Thoracic aorta (tissue), 2 donors: Measurements from ENCODE around the gene KANSL2. TPM values are rescaled to one million over a fixed set of nuclear protein-coding genes. Genes with fewer than 3 reads are reported as not detected.
"Not testable (repeated sequence)": the region's sequence is repeated elsewhere in the genome, so short reads cannot be mapped to it uniquely, and the experiment has no call there.

ENCODE experiments used
- ATAC-seq: fragments of 150-250 bp; one replicate; pipeline ENCODE4 v1.8.0; 2017; ENCODE audit warnings: low read depth; ENCODE audit not compliant: insufficient number of reproducible peaks, low FRiP score
- DNase-seq: peaks from one replicate; pipeline ENCODE4 v3.0.0-alpha.2; 2020; ENCODE audit warnings: low spot score
- H3K27ac ChIP-seq, 2 donors: fragments of 200-600 bp; sonication (generic); 1 replicate in 1 of 2; 2 replicates in 1 of 2; pipeline ENCODE4 v1.5.1; 2016; ENCODE audit warnings: mild to moderate bottlenecking in 2 of 2, moderate library complexity in 2 of 2
- H3K27me3 ChIP-seq: fragments of 200-600 bp; sonication (generic); replicated peaks from 2 replicates; pipeline ENCODE4 v1.6.0; 2016; ENCODE audit warnings: mild to moderate bottlenecking; ENCODE audit not compliant: insufficient read depth
- H3K36me3 ChIP-seq: fragments of 200-600 bp; sonication (generic); one replicate; pipeline ENCODE4 v1.5.1; 2016
- H3K4me1 ChIP-seq, 2 donors: fragments of 200-600 bp; sonication (generic); 1 replicate in 1 of 2; 2 replicates in 1 of 2; pipeline versions ENCODE4 v1.5.1 to v1.6.0; 2016; ENCODE audit warnings: low read depth in 2 of 2, mild to moderate bottlenecking in 1 of 2; ENCODE audit not compliant: control insufficient read depth in 1 of 2
- H3K4me3 ChIP-seq: fragments of 200-600 bp; sonication (generic); 2 replicates; pipeline ENCODE4 v1.5.1; 2016; ENCODE audit warnings: mild to moderate bottlenecking
- H3K9me3 ChIP-seq: fragments of 200-600 bp; sonication (generic); 2 replicates; pipeline ENCODE4 v1.5.1; 2016
- total RNA-seq, 2 donors: library from RNA; depleted of rRNA; stranded (reverse); fragments of >200 nt; gene quantifications; one replicate each; pipeline versions ENCODE4 v1.1.0 to v1.2.3, GENCODE V29; 2016
- TF ChIP-seq, protein P1 (sequence below): fragments of 200-600 bp; sonication (generic); IDR thresholded peaks from one replicate; pipeline ENCODE4 v1.5.1; 2019; ENCODE audit warnings: antibody characterized with exemption

KANSL2 gene
- total RNA-seq, 2 donors from 2014 or later: 31.3 to 36.0 TPM

DNA sequence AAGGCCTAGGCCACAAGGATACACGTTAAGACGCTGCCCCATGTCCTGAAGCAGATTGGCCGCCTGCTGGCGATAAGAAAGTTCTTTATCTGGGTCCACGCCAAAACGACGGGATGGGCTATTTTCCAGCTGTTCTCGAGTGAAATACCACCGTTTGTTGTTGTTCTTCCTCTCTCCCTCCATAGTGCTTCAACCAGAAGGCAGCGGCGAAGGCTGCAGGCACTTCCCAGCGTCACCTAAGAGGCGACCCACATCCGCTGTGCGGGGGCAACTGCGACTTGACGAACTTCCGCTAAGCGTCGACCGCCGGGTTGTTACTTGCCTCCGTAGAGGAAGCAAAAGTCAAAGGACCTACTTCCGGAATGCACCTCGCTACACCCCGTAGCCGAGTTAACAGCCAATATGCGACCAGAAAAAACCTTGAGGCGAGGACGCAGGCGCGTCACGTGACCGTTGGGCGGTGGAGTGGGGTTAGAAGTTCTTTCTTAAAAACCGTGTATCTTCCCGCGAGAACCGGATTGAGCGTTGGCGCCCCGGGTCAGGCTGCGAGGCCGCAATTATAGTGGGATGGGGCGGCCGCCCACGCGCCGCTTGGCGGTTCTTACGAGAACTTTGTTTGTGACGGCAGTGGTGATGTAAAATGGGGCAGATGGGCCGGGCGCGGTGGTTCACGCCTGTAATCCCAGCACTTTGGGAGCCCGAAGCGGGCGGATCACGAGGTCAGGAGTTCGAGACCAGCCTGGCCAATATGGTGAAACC lies 34.6 kb upstream of the KANSL2 start, which contains the start of gene CCNT1:
Gene CCNT1 (minus strand): TSS at position 215 of the 759 bp plus-strand sequence. CDS start 32 bp downstream, at position 183.
- H3K4me1 ChIP-seq: peaks cover 24 to 32% of the 10 kb centered on the region in 2 donors
- H3K27me3 ChIP-seq: no peaks in the 10 kb centered on the region
- H3K27ac ChIP-seq: peak within 1 kb of the TSS; percentile 88 to 92
- peak within 1 kb of the TSS; percentile 81 for H3K4me3 ChIP-seq
- TF ChIP-seq, protein P1, sequence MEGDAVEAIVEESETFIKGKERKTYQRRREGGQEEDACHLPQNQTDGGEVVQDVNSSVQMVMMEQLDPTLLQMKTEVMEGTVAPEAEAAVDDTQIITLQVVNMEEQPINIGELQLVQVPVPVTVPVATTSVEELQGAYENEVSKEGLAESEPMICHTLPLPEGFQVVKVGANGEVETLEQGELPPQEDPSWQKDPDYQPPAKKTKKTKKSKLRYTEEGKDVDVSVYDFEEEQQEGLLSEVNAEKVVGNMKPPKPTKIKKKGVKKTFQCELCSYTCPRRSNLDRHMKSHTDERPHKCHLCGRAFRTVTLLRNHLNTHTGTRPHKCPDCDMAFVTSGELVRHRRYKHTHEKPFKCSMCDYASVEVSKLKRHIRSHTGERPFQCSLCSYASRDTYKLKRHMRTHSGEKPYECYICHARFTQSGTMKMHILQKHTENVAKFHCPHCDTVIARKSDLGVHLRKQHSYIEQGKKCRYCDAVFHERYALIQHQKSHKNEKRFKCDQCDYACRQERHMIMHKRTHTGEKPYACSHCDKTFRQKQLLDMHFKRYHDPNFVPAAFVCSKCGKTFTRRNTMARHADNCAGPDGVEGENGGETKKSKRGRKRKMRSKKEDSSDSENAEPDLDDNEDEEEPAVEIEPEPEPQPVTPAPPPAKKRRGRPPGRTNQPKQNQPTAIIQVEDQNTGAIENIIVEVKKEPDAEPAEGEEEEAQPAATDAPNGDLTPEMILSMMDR: peak; percentile 25
- H3K9me3 ChIP-seq: peaks cover 8% of the 10 kb centered on the region
- peak; percentile 99 for ATAC-seq
- peaks cover 11% of the 10 kb centered on the region for H3K36me3 ChIP-seq
- peak; percentile 97 for DNase-seq

DNA sequence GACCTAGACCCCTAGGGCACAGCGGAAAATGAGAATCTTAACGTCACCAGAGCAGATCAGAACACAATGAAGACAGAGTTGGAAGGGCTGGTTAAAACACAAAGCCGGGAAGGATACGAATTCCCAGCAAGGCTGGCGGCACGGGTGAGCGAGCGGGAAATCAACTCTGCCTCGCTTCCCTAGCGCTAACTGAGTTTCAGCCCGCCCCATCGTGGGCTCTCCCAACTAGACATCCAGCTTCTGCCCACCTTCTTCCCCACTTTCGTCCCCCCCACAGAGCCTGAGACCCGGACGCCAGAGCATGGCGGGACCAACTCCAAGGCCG lies 34.1 kb upstream of the KANSL2 start:
- DNase-seq (no peak), ATAC-seq (no peak)
- H3K27ac ChIP-seq: peak overlapping the region; percentile 88 to 92
- no peaks in the 10 kb centered on the region for H3K27me3 ChIP-seq
- H3K9me3 ChIP-seq: peaks cover 8% of the 10 kb centered on the region
- H3K4me1 ChIP-seq: peaks cover 24 to 32% of the 10 kb centered on the region in 2 donors
- H3K36me3 ChIP-seq: peaks cover 11% of the 10 kb centered on the region
- TF ChIP-seq, protein P1: no peak
- H3K4me3 ChIP-seq: peak overlapping the region; percentile 81

DNA sequence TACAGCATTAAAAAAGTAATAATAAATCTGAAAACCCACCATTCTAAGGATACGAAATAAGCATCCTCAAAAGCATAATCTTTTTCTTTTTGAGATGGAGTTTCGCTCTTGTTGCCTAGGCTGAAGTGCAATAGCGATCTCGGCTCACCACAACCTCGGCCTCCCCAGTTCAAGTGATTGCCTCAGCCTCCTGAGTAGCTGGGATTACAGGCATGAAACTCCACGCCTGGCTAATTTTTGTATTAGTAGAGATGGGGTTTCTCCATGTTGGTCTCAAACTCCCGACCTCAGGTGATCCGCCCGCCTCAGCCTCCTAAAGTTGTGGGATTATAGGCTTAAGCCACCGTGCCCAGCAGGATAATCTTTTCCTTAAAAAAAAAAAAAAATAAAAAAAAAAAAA lies 30.2 kb upstream of the KANSL2 start:
- no peak for DNase-seq
- Histone ChIP-seq H3K4me1 (peaks cover 29 to 37% of the 10 kb centered on the region in 2 donors), H3K27me3 (no peaks in the 10 kb centered on the region), H3K27ac (no peak overlapping the region), H3K36me3 (peaks cover 16% of the 10 kb centered on the region), H3K4me3 (no peak overlapping the region), H3K9me3 (no peaks in the 10 kb centered on the region)
- ATAC-seq: no peak
- TF ChIP-seq, protein P1: no peak

DNA sequence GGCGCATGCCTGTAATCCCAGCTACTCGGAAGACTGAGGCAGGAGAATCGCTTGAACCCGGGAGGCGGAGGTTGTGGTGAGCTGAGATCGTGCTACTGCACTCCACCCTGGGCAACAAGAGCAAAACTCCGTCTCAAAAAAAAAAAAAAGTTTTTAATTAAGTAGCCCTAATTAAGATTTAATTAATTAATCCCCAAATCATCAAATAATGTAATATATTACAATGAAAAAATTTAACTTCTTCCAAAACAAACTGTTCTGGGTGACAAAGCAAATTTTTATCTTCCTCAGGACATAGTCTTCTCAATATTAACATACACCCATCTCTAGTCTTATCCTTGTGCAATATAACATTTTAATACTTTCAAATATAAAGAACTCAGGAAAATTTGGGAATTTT lies 16.8 kb upstream of the KANSL2 start:
- peaks cover 27% of the 10 kb centered on the region for H3K36me3 ChIP-seq
- H3K4me3 ChIP-seq, ATAC-seq: not testable (repeated sequence)

DNA sequence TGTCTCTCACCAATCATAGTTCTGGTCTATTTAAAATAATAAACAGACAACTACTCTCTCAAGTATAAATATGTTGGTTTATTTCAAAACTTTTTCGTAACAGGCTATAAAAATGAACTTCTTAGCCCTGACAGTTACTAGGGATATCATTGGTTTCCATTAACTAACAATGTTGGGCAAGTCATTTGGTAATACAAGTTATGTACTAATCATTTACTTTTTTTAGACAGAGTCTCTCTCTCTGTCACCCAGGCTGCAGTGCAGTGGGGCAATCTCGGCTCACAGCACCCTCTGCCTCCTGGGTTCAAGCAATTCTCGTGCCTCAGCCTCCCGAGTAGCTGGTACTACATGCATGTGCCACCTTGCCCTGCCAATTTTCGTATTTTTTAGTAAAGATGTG lies 14.6 kb upstream of the KANSL2 start:
- no peak for ATAC-seq
- Histone ChIP-seq H3K27me3 (no peaks in the 10 kb centered on the region), H3K4me1 (peaks cover 0 to 6% of the 10 kb centered on the region in 2 donors), H3K27ac (no peak overlapping the region), H3K9me3 (no peaks in the 10 kb centered on the region), H3K36me3 (peaks cover 34% of the 10 kb centered on the region), H3K4me3 (no peak overlapping the region)
- no peak for DNase-seq
- TF ChIP-seq, protein P1: no peak

More for the DNA sequence above, 16.8 kb upstream of the KANSL2 start:
- DNase-seq, H3K27ac ChIP-seq, H3K9me3 ChIP-seq, H3K27me3 ChIP-seq, H3K4me1 ChIP-seq: not testable (repeated sequence)
